ENCODE measurements around the gene TFF2.

- TF ChIP-seq CTCF (IDR thresholded peaks at IDR 0.05; ENCODE audit: low read length) (no peak), EZH2 (IDR thresholded peaks at IDR 0.05; ENCODE audit: borderline replicate concordance, low read length) (no peak)
These were observed 10.4 kb downstream of the TFF2 start for GRCh38 chr21:42340187-42341050.

Data from OCI-LY1 (cell line).